A549 (cell line): Measurements from ENCODE around the gene HRH3.

Source experiments
- FOSL2 ChIP-seq, 2 experiments: fragments of 450-650 bp in 1 of 2; fragments of >200 bp in 1 of 2; sonication (Bioruptor Twin) in 1 of 2; formaldehyde crosslinking; IDR thresholded peaks; 2 replicates each; pipeline versions ENCODE4 v1.5.0 to v1.6.1; 2016 to 2020; ENCODE audit warnings: mild to moderate bottlenecking in 1 of 2, moderate library complexity in 1 of 2
- MAZ ChIP-seq: fragments of 150-350 bp; IDR thresholded peaks from 2 replicates; pipeline ENCODE4 v1.6.1; 2014; ENCODE audit warnings: antibody characterized with exemption, low read depth, low read length, borderline replicate concordance
- NFE2L2 ChIP-seq: fragments of 150-350 bp; conservative IDR thresholded peaks from 2 replicates; pipeline ENCODE4 v1.6.1; 2014; ENCODE audit warnings: low read length
- PHF8 ChIP-seq: fragments of 200-600 bp; sonication (generic); IDR thresholded peaks from 2 replicates; pipeline ENCODE4 v1.6.1; 2016; ENCODE audit warnings: low read depth, mild to moderate bottlenecking, antibody characterized with exemption, moderate library complexity, borderline replicate concordance
- POLR2A ChIP-seq: IDR thresholded peaks from 2 replicates; pipeline ENCODE4 v1.6.1; 2012; ENCODE audit warnings: mild to moderate bottlenecking, low read length
- RAD21 ChIP-seq, 2 experiments: fragments of >200 bp in 1 of 2; sonication (Bioruptor Twin) in 1 of 2; formaldehyde crosslinking in 1 of 2; IDR thresholded peaks in 1 of 2; conservative IDR thresholded peaks in 1 of 2; 2 replicates in 1 of 2; 3 replicates in 1 of 2; pipeline ENCODE4 v1.6.1; 2012 to 2018; ENCODE audit warnings: inconsistent platforms in 1 of 2
- RFX5 ChIP-seq: fragments of 450-650 bp; IDR thresholded peaks from 2 replicates; pipeline ENCODE4 v1.7.1; 2014; ENCODE audit warnings: antibody characterized with exemption, mild to moderate bottlenecking, moderate library complexity
- SMC3 ChIP-seq: fragments of >200 bp; sonication (Bioruptor Twin); formaldehyde crosslinking; IDR thresholded peaks from 3 replicates; pipeline ENCODE4 v1.6.1; 2018; ENCODE audit warnings: inconsistent platforms
- TF ChIP-seq, protein P1 (sequence below): fragments of >200 bp; sonication (Bioruptor Twin); formaldehyde crosslinking; IDR thresholded peaks from 3 replicates; pipeline ENCODE4 v1.5.1; 2016
- TF ChIP-seq, protein P2 (sequence below): IDR thresholded peaks from 2 replicates; pipeline ENCODE4 v1.6.1; 2012
- TF ChIP-seq, protein P3 (sequence below): fragments of 250-450 bp; sonication (Bioruptor Pico); IDR thresholded peaks from 2 replicates; pipeline ENCODE4 v1.5.0; 2020; ENCODE audit warnings: low read depth, mild to moderate bottlenecking, moderate library complexity

DNA sequence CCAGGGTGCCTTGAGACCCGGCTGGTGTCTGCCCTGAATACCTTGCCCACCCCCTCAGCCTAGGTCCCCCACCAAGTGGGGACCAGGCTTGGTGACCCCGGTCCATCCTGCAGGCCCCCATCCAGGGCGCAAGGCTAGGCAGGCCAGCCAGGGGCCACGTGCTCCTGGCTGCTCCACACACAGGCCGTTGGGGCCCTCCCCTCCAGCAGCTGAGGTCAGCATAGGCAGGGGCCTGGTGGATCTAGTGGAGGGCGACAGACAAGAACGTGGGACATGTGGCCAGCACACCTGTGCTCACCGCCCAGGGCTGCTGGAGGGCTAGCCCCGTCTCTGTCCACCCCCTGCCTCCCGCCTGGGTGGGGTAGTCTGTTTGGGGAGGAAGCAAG, 7.5 kb upstream of the HRH3 start:
- TF ChIP-seq, protein P1, sequence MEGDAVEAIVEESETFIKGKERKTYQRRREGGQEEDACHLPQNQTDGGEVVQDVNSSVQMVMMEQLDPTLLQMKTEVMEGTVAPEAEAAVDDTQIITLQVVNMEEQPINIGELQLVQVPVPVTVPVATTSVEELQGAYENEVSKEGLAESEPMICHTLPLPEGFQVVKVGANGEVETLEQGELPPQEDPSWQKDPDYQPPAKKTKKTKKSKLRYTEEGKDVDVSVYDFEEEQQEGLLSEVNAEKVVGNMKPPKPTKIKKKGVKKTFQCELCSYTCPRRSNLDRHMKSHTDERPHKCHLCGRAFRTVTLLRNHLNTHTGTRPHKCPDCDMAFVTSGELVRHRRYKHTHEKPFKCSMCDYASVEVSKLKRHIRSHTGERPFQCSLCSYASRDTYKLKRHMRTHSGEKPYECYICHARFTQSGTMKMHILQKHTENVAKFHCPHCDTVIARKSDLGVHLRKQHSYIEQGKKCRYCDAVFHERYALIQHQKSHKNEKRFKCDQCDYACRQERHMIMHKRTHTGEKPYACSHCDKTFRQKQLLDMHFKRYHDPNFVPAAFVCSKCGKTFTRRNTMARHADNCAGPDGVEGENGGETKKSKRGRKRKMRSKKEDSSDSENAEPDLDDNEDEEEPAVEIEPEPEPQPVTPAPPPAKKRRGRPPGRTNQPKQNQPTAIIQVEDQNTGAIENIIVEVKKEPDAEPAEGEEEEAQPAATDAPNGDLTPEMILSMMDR, result no peak
- TF ChIP-seq, protein P2, sequence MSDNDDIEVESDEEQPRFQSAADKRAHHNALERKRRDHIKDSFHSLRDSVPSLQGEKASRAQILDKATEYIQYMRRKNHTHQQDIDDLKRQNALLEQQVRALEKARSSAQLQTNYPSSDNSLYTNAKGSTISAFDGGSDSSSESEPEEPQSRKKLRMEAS, result no peak
- no peak for TF ChIP-seq MAZ
- no peak for TF ChIP-seq FOSL2 (IDR thresholded peaks at IDR 0.05)
- TF ChIP-seq FOSL2 (CRISPR knock-in tag; IDR thresholded peaks at IDR 0.05), result no peak
- TF ChIP-seq NFE2L2, result no peak
- TF ChIP-seq RAD21 (conservative IDR thresholded peaks at IDR 0.05 in 1 of 2, IDR thresholded peaks at IDR 0.05 in 1 of 2), result no peak
- no peak for TF ChIP-seq POLR2A
- TF ChIP-seq SMC3, result no peak
- no peak for TF ChIP-seq RFX5
- no peak for TF ChIP-seq PHF8
- TF ChIP-seq, protein P3, sequence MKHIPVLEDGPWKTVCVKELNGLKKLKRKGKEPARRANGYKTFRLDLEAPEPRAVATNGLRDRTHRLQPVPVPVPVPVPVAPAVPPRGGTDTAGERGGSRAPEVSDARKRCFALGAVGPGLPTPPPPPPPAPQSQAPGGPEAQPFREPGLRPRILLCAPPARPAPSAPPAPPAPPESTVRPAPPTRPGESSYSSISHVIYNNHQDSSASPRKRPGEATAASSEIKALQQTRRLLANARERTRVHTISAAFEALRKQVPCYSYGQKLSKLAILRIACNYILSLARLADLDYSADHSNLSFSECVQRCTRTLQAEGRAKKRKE (CRISPR knock-in tag), result no peak
